MV-4-11 (cell line): ENCODE measurements around the gene CYP1A1.

Experiments used
- DNase-seq: peaks from one replicate; lab custom pipeline; 2025; lab: John Stamatoyannopoulos, UW

The CYP1A1 gene

DNA sequence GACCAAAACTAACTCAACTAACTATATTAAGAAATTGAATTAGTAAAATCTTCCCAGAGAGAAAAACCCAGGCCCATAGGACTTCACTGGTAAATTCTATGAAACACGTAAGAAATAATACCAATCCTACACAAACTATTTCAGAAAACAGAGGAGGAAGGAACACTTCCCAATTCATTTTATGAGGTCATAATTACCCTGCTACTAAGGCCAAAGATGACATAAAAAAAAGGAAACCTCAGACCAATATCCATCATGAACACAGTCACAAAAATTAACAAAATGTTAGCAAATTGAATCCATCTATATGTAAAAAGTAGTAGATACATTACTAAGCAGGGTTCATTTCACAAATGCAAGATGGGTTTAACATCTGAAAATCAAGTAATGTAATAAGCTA, 33.0 kb downstream of the CYP1A1 start:
- peak; percentile 21 for DNase-seq

DNA sequence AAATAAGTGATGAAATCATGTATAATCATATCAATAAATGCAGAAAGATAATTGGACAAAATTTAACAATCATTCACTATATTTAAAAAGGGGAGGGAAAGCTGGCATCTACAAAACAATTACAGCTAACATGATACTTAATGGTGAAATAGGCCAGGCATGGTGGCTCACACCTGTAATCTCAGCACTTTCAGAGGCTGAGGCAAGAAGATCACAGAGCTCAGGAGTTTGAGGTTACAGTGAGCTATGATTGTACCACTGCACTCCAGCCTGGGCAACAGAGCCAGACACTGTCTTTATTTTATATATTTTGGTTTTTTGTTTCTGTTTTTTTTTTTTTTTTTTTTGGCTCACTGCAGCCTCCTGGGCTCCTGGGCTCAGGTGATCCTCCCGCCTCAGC, 41.6 kb downstream of the CYP1A1 start:
- DNase-seq, result no peak

DNA sequence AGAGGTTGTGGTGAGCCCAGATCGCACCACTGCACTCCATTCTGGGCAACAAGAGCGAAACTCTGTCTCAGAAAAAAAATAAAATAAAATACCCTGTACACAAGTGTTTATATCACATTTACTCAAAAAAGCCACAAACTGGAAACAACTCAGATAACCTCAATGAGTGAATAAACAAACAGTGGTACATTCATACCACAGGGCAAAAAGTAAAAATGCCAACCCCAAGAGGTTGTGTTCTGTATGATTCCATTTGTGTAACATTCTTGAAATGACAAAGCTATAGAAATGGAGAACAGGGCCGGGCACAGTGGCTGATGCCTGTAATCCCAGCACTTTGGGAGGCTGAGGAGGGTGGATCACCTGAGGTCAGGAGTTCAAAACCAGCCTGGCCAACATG, 42.4 kb downstream of the CYP1A1 start:
- no peak for DNase-seq

DNA sequence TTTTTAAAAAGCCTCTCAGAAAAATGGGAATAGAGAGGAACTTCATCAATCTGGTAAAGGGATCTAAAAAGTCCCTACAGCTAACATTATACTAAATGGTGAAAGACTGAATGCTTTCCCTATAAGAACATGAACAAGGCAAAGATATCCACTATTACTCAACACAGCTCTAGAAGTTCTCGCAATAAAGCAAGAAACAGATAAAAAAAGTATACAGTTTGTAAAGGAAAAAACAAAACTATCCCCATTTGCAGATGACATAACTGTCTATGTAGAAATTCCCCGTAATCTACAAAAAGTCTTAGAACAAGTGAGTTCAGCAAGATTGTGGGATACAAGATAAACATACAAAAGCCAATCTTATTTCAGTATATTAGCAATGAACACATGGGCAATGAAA, 44.9 kb downstream of the CYP1A1 start:
- DNase-seq, result no peak

DNA sequence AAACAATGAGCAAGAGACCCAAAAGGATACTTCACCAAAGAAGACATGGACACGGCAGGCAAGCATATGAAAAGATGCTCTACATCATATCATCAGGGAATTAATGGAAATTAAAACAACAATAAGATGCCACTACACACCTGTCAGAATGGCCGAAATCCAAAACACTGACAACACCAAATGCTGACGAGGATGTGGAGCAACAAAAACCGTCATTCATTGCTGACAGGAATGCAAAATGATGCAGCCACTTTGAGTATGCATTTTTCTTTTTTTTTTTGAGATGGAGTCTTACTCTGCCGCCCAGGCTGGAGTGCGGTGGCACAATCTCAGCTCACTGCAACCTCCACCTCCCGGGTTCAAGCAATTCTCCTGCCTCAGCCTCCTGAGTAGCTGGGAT, 48.5 kb downstream of the CYP1A1 start:
- DNase-seq, result no peak

DNA sequence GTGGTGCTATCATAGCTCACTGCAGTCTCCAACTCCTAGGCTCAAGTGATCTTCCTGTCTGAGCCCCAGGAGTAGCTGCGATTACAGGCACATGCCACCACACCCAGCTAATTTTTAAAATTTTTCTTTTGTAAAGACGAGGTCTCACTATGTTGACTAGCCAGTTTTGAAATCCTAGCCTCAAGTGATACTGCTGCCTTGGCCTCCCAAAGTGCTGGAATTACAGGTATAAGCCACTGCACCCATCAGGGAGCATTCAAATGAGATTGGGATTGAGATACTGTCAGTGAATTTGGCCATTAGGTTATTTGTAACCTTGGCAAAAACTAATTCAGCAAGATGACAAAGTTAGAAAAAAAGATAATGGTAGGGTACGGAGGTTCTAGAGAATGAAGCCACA, 51.2 kb downstream of the CYP1A1 start:
- DNase-seq, result no peak

DNA sequence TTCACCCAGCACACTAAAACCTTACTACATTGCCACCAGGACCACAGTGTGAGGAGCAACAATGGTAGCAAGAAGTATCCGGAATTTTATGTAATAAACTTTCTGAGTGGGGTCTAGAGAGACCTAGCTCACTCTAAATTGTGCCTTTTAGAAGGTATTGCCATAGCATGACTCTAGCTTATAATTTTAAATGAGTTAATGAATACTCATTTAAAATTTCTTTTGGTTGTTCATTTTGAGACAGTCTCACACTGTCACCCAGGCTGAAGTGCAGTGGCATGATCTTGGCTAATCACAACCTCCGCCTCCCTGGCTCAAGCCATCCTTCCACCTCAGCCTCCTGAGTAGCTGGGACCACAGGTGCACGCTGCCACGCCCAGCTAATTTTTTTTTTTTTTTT, 55.7 kb downstream of the CYP1A1 start:
- DNase-seq, result no peak
